RWPE1 (cell line): ENCODE results near the gene PRKAG3.

Source experiments
- CTCF ChIA-PET: fragments of 350-600 bp; sonication (Branson Sonifier 250); formaldehyde crosslinking; extraction: SDS; loops from one replicate; lab custom pipeline; 2021; lab: Yijun Ruan, JAX
- POLR2A ChIA-PET: fragments of 400-600 bp; formaldehyde crosslinking; extraction: SDS; loops from one replicate; lab custom pipeline; 2020; ENCODE audit warnings: antibody characterized with exemption; ENCODE audit not compliant: low non-redundant PET; lab: Yijun Ruan, JAX
- DNase-seq: peaks from one replicate; pipeline ENCODE4 v3.0.0; 2012; ENCODE audit warnings: low spot score
- H3K27ac ChIP-seq: fragments of 450-650 bp; 2 replicates; pipeline ENCODE4 v1.5.1; 2017
- CTCF ChIP-seq: fragments of 450-650 bp; conservative IDR thresholded peaks from 2 replicates; pipeline ENCODE4 v1.5.1; 2017; ENCODE audit warnings: low read depth, mild to moderate bottlenecking

Gene PRKAG3

GRCh38 chr2:218814540-218815243 is 16.9 kb downstream of the PRKAG3 start:
- ChIA-PET POLR2A (no interaction called here), CTCF (no interaction called here)
- H3K27ac ChIP-seq = no peak overlapping the region
- no peak for DNase-seq
- no peak for TF ChIP-seq CTCF

- H3K27ac ChIP-seq = no peak overlapping the region
- DNase-seq = no peak
- no peak for TF ChIP-seq CTCF
- CTCF ChIA-PET = interaction anchor here (0.5 kb wide), 1 partner anchor 378 kb away, joined by 3 read pairs; no protein-coding TSS in a partner anchor
- POLR2A ChIA-PET = no interaction called here
These were observed 17.7 kb downstream of the PRKAG3 start for GRCh38 chr2:218813771-218814460.

- POLR2A ChIA-PET = no interaction called here
- DNase-seq = no peak
These were observed 18.7 kb downstream of the PRKAG3 start for GRCh38 chr2:218812861-218813260.

GRCh38 chr2:218812096-218812815 is 19.3 kb downstream of the PRKAG3 start:
- ChIA-PET CTCF (interaction anchor here (1.1 kb wide), 1 partner anchor 35 kb away, joined by 7 read pairs; no protein-coding TSS in a partner anchor), POLR2A (no interaction called here)
- TF ChIP-seq CTCF = no peak
- DNase-seq = no peak
- H3K27ac ChIP-seq = no peak overlapping the region

More at GRCh38 chr2:218812861-218813260, 18.7 kb downstream of the PRKAG3 start:
- H3K27ac ChIP-seq = no peak overlapping the region
- no peak for TF ChIP-seq CTCF
- CTCF ChIA-PET = interaction anchor here (0.7 to 1.1 kb wide), 2 partner anchors 34 to 73 kb away, joined by 3 to 7 read pairs; no protein-coding TSS in a partner anchor

GRCh38 chr2:218811382-218811781 is 20.2 kb downstream of the PRKAG3 start:
- no peak for DNase-seq
- ChIA-PET POLR2A (no interaction called here), CTCF (interaction anchor here (0.6 to 1.7 kb wide), 2 partner anchors 36 to 308 kb away, joined by 3 to 6 read pairs; no protein-coding TSS in a partner anchor)
- H3K27ac ChIP-seq = no peak overlapping the region
- TF ChIP-seq CTCF = no peak

- CTCF ChIA-PET = interaction anchor here (0.6 to 1.7 kb wide), 2 partner anchors 37 to 960 kb away, joined by 4 to 6 read pairs; no protein-coding TSS in a partner anchor
These were observed 21.3 kb downstream of the PRKAG3 start for GRCh38 chr2:218810256-218810655.

More at GRCh38 chr2:218810256-218810655, 21.3 kb downstream of the PRKAG3 start:
- POLR2A ChIA-PET = no interaction called here
- DNase-seq = no peak
- H3K27ac ChIP-seq = no peak overlapping the region
- no peak for TF ChIP-seq CTCF
